GM21381 (cell line): ENCODE data around the gene SLC26A9.

Source experiments
- ATAC-seq: cut with Tn5 transposase; IDR thresholded peaks from one replicate; pipeline ENCODE4 v1.9.1; 2021; ENCODE audit warnings: mild to moderate bottlenecking, moderate library complexity; ENCODE audit not compliant: unreplicated experiment

SLC26A9 gene, protein sequence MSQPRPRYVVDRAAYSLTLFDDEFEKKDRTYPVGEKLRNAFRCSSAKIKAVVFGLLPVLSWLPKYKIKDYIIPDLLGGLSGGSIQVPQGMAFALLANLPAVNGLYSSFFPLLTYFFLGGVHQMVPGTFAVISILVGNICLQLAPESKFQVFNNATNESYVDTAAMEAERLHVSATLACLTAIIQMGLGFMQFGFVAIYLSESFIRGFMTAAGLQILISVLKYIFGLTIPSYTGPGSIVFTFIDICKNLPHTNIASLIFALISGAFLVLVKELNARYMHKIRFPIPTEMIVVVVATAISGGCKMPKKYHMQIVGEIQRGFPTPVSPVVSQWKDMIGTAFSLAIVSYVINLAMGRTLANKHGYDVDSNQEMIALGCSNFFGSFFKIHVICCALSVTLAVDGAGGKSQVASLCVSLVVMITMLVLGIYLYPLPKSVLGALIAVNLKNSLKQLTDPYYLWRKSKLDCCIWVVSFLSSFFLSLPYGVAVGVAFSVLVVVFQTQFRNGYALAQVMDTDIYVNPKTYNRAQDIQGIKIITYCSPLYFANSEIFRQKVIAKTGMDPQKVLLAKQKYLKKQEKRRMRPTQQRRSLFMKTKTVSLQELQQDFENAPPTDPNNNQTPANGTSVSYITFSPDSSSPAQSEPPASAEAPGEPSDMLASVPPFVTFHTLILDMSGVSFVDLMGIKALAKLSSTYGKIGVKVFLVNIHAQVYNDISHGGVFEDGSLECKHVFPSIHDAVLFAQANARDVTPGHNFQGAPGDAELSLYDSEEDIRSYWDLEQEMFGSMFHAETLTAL

DNA sequence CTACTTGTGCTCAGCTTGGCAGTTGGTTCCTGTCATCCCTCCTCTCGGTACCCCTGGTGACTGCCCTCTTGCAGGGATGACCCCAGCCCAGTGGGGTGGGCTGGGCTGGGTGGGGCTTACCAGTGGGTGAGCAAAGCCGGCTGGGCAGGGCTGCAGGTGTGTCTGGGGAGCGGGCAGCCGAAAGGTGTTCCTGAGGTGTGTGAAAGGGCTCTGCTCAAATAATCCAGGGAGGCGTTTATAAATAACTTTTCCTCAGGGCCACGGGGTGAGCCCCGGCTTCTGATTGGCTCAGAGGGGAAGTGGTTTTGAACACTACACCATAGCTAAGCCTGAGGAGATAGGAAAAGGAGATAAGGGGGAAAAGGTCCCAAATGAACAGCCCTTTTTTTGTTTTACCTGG lies at the start of gene SLC26A9:
Gene SLC26A9 (minus strand): TSS at position 212 of the 400 bp plus-strand sequence. CDS start 7,636 bp downstream, outside the sequence.
- no peak for ATAC-seq

DNA sequence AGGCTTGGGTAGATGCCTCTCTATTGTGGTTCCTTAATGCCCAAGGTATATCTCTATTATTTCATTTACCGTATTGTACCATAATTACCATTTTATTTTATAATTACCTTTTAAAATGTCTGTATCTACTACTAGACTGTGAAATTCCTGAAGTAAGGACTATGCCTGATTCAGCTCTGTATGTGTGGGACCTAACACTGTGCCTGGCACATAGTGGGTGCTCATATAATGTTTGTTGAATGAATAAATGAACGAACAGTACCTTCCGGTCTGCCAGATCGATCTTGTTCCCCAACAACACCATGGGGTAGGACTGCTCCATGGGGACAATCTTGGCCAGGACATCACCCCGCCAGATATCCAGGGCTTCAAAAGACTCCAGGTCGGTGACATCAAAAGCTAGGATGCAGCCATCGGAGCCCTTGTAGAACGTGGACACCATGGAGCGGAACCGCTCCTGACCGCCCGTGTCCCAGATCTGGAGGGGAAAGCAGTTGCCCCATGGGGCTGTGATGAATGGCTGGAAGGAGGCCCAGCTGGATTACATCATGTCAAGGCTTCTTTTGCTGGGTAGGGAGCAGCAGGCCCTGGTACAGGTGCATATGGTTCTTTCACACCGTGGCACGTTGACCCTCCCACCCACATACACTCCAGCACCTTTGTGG lies 49.1 kb upstream of the SLC26A9 start:
- ATAC-seq: no peak

DNA sequence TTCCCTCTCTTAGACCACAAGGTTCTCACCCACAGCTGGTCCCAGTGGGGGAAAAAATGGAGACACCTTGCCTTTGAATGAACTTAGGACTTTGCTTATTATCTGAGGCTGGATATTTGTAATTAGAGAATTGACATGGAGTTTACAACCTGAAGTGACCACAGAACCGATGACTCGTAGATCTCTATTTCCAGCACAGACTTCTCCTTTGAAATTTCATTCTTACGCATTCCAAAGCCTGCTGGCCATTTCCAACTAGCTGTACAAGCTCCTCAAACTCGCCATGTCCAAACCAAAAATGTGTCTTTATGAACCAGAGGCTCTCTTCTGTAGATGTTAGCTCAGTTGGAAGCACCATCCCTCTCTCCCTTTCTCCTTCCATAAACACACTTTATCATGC lies 48.0 kb upstream of the SLC26A9 start:
- ATAC-seq: no peak

DNA sequence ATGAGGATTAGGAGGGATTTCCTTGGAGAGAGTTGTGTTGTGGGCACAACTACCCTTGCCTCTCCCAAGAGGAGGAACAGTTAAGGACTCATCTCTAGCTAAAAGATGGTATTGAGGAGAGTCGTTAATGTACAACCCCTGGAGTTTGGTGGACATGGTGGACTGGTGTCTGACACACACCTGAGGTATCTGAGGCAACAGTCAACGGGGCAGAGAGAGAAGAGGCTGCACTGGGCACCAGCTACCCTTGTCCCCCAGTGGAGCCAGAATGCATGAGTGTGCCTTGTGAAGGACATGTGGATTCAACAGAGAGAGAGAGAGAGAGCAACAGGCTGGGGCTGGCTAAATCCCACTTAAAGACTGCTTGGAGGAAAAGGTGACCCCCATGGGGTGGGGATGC lies 47.0 kb upstream of the SLC26A9 start:
- ATAC-seq: no peak

DNA sequence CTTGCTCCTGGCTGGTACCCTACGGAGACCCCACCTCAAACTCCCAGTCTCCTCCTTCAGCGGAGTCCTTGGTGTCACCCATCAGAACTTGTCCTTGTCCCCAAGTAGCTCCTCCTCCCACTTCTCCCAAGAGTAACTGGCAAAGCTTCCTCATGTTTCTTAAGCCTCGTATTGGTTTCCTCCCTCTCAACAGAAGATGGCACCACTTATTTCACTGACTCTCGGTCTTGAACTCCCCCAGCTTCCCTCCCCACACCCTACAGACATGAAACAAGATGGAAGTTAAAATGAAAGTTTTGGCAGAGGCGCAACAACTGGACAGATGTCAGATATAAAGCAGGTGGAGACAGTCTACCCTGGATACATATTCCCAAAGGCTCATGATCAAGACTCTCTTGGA lies 46.5 kb upstream of the SLC26A9 start:
- ATAC-seq: no peak

DNA sequence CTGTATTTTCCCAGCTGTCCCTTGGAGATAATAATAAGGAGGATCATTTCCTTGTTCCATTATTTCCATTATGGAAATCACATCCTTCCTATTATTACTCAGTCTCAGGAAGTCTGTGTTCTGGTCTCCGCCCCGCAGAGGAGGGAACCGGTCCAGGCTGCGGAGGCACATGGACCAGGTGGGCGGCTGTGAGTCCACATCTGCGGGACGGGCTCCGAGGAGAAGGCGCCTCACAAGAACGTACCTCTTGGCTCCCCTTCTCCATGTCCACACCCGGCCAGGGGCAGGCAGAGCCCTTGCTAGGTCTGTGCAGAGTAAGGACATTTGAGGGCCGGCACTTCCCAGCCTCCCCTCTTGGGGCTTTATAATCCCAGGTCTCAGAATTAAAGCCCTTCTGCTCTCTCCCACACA lies 45.3 kb upstream of the SLC26A9 start:
- no peak for ATAC-seq

DNA sequence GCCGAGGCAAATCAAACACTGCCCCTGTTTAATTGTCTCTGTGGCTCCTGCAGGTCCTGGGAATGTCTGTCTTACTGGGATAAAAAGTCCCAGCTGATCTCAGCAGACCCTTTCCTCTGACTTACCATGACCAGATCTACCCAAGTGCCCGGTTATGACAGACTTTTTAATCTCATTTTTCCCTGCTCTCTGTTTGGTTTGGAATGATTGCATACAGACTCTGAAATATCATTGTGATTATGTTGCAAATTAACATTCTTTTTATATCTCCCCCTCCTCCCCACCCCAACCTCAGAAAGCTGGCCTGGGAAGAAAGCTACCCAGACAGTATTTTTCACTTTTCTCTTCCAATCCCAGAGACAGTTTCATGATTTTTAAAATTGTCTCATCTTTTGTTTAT lies 43.6 kb upstream of the SLC26A9 start:
- no peak for ATAC-seq

DNA sequence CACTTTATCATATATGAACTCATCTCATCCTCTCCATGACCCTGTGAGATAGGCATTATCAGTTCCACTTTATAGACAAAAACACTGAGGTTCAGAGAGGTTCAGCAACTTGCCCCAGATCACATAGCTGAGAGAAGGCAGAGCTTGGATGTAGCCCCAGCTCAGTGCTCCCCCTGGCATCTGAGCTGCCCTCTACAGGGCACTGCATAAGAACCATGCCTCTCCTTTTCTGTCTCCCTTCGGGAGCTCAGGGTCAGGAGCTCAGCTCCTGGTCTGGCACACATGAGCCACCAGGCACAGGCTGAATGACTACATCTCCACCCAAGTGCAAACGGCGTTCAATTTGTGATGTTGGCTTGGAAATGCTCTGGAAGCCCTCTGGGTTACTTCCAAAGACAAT lies 43.0 kb upstream of the SLC26A9 start:
- ATAC-seq: no peak

DNA sequence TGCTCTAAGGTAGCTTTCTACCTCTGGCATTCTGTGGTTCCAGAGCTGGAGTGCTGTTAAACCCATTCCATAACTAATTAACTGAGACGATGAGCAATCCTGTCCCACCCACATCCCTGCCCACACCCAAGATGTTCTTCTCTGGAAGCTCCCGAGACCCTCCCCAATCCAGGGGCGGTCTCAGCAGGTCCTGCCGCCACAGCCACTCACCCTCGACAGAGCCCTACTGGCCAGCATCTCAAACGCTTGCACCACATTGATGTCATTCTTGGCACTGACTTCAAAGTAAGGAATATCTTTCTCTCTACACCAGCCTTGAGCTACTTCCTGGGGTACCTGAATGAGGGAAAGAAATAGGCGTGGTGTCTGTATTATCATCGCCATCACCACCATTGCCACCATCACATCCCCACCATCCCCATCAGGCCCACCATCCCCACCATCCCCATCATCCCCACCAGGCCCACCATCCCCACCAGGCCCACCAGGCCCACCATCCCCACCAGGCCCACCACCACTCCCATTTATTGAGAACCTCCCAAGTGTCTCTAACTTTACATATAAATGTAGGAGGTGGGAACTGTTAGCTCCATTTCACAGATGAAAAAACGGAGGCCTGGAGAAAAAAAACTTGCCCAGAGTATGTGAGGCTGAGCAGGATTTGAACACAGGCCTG lies 42.2 kb upstream of the SLC26A9 start:
- no peak for ATAC-seq

DNA sequence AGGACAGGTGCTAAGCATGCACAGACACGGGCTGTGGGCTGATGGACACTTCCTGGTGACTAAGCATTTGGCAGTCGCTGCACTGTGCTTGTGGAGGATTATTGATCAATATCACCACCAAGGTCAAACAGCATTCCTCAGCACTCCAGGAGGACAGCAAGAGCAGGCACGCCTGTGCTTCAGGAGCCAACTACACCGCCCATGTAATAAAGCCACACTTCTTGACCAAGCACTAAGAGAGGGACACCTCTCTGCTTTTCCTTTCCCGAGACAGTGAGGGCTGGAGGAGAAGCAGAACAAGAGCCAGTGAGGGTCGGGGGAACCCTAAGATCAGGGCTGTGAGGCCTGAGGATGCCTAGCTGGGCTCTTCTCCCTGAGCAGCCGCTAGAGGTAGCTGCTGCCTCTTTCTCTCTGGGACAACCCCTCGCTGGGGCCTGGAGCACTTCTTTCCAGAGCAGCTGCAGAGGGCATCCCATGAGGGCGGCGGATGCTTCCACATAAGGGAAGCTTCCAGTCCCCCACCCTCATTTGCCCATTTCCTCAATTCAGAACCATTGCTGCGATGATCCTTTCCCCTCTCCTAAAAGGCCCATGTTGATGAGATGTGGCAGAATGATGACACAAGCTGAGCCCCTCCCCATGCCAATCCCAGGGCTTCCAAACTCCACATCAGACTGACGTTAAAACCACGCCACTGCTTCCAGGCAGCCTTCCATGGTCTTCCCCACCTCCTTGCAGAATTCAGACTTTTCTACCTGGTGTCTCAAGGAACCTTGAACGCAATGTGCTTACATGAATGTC lies 40.9 kb upstream of the SLC26A9 start:
- no peak for ATAC-seq

DNA sequence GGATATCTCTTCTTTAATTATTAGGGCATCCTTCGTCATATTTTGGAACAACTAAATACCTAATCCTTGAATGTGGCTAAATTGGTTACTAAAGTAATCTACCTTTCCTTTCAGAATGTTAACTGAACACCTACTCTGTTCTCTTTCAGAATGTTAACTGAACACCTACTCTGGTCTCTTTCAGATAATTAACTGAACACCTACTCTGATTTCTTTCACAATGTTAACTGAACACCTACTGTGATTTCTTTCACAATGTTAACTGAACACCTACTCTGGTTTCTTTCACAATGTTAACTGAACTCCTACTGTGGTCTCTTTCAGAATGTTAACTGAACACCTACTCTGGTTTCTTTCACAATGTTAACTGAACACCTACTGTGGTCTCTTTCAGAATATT lies 38.0 kb upstream of the SLC26A9 start:
- no peak for ATAC-seq

DNA sequence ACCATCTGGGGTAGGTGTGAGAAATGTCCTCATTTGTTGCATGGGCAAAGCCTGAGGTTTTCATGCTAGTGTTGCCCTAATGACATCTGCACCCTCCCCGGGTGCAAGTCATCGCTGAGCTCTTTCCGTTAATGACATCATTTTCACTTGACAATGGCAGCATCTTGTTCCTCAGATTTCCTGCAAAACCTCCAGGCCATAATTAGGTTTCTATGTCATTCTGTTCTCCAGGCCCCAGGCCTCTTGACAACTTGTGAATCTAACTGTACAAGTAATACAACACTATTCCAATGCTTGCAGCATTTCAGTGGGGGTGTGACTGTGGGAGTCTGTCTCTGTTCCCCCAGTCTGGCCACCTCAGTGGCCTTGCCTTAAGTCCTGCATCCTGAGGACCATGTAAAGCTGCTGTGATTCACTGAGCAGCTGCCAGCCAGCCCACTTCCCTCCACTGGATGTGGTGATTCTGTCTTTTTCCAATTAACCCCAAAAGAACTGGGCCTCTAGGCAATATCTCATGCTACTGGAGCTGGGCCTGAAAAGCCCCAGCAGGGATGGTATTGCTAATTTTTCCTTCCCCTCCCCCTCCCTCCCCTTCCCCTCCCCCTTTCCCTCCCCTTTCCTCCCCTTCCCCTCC lies 37.1 kb upstream of the SLC26A9 start:
- ATAC-seq: no peak

DNA sequence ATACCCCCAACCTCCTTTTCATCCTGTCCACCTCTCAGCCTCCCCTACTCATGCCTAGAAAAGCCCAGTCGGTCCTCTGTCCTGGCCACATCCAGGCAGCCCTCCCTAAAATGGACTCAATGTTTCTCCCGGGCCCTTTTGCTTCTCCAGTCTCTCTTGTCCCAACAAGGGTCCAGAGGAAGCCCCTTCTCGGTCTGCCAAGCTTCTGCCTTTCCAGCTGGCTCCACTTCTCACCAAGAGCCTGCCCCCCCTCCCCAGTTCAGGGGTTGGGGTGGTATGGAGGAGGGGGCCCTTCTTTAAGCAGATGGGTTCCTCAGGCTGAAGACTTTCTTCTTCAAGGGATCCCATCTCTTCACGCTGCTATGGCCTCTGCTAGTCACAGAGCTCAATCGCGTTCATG lies 36.0 kb upstream of the SLC26A9 start:
- ATAC-seq: no peak

DNA sequence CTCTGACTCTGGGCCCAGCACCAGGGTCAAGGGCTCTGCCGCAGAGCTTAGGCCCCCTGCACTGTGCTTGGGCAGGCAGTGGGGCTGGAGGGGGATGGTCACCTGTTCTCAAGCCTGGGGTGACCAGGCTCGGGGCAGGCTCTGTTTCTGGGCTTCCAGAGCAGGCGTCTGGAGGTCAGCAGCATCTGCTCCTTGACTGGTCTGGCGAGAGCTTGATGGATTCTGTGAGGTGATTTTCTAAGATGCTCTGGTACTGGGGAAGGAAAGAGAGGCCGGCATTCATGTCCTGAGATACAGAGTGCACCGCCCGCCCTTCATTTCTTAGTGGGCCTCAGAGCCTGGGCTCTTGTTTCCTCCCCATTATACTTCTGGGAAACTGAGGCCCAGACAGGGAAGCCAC lies 35.4 kb upstream of the SLC26A9 start:
- no peak for ATAC-seq

DNA sequence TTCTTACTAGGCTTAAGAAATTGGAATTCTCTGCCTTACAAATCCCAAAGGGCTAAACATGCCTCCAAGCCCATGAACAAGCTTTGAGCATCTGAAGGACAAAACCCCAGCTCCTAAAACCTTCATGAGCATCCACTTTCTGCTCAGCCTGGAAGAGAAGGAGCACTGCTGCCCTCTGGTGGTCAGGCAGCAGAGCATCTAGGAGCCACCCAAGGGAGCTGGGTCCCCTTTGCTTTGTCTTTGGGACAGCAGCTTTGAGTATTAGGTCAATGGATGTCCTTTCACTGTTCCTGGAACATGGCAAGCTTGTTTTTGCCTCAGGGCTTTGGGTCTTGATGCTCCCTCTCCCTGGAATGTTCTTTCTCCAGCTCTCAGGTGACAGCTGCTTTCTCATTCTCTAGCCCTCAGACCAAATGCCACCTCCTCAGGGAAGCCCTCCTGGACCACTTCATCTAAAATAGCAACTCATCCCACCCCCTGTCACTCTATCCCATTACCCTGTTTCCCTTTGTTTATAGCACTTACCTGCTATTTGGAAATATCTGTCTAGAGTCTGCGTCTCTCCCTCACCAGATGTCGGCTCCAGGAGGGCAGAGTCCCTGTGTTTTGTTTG lies 34.3 kb upstream of the SLC26A9 start:
- ATAC-seq: no peak

DNA sequence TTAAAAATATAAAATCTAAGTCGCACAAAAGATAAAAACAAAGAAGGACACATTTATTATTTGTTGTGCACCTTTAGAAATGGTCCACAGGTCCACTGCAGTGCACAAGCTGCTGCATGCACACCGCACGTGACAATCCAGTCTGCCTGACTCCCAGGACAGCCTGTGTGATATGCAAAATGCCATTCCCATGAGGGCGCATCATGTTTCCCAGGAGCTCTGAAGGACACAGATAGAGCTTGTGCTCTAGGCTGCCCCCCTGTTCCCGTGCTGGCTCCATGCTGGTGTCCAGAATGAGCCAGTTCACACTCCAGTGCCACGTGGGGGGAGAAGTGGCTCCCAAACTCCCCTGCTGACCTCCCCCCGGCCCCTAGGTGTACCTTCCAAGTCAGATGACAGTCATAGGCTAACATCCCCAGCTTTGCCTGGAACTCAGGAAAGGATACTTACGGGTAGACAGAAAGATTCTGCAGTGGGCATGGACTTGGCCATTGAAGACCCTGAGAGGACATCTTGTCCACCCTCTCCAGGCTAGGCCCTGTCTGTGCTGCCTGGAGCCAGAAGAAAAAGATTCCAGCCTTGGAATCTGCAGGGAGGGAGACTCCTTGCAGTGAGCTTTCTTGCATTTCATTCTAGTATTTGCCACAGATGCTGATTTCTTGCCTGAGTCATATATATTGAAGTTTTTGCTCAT lies 33.6 kb upstream of the SLC26A9 start:
- no peak for ATAC-seq

DNA sequence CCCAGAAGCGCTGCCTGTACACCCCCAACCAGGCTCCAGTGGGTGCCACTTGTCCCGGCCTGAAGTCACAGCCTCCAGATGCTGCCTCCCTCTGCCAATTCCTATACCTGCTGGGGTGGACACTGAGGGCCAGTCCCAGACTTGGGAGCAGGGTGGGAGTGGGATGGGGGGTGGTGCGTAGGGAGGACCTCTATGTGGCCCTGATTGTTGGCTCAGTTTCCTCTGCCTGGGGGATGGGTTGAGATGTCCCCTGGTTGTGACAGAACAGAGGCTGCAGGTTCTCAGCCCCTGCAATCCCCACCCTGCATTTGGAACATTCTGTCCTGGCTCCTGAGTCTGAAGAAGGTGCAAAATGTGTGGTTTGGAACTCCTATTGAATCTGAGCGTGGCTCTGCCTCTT lies 32.8 kb upstream of the SLC26A9 start:
- no peak for ATAC-seq

DNA sequence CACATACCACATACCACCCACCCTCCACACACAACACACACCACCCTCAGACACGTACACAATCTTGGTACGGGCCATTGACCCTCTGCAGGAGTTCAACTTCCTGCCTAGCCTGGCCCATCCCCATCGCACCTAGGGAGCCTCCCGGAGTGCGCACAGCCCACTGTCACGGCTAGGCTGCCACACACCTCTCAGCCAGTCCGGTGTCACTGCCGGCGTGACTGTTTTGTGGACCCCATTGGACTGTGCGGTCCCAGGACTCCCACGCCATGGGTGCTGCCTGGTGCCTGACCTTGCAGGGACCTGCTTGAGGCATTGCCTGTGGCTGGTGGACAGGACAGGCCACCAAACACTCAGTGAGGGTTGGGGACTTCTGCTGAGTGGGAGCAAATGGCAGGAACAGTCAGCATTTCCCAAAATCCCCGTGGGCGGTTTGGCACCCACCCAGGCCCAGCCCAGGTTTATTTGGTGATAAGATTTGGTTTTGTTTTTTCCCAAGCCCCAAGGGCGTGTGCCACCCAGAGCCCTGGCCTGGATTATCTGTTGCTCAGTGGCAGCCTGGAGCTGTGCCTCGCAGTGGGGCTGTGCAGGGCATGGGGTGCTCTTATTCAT lies 32.2 kb upstream of the SLC26A9 start:
- ATAC-seq: no peak
